ENCODE measurements around the gene BLOC1S5.

Gene BLOC1S5

GRCh38 chr6:8063761-8064637 is at the start of gene BLOC1S5:
TSS of gene BLOC1S5 (minus strand) at chr6:8064389. CDS start at chr6:8064376, 13 bp downstream.
- DNase-seq (ENCODE audit: low read depth, low spot score) = peak; percentile 89

- no peak for DNase-seq (ENCODE audit: low read depth, low spot score)
Measured at GRCh38 chr6:8113131-8113654, 49.0 kb upstream of the BLOC1S5 start.

GRCh38 chr6:8110725-8111124 is 46.5 kb upstream of the BLOC1S5 start:
- DNase-seq (ENCODE audit: low read depth, low spot score) = no peak

- no peak for DNase-seq (ENCODE audit: low read depth, low spot score)
Measured at GRCh38 chr6:8110117-8110721, 46.0 kb upstream of the BLOC1S5 start.

- no peak for DNase-seq (ENCODE audit: low read depth, low spot score)
Measured at GRCh38 chr6:8108759-8109539, 44.8 kb upstream of the BLOC1S5 start.

- no peak for DNase-seq (ENCODE audit: low read depth, low spot score)
Measured at GRCh38 chr6:8108031-8108660, 44.0 kb upstream of the BLOC1S5 start.

- DNase-seq (ENCODE audit: low read depth, low spot score) = no peak
Measured at GRCh38 chr6:8105791-8106190, 41.6 kb upstream of the BLOC1S5 start.

- no peak for DNase-seq (ENCODE audit: low read depth, low spot score)
Measured at GRCh38 chr6:8103726-8104125, 39.5 kb upstream of the BLOC1S5 start.

- peak; percentile 87 for DNase-seq (ENCODE audit: low read depth, low spot score)
Measured at GRCh38 chr6:8102122-8102958, 38.2 kb upstream of the BLOC1S5 start, which contains the start of gene EEF1E1. TSS of gene EEF1E1 (minus strand) at chr6:8102548. CDS start at chr6:8102521, 27 bp downstream.

GRCh38 chr6:8100159-8100854 is 36.1 kb upstream of the BLOC1S5 start:
- no peak for DNase-seq (ENCODE audit: low read depth, low spot score)

- no peak for DNase-seq (ENCODE audit: low read depth, low spot score)
Measured at GRCh38 chr6:8090650-8091049, 26.5 kb upstream of the BLOC1S5 start.

- no peak for DNase-seq (ENCODE audit: low read depth, low spot score)
Measured at GRCh38 chr6:8088886-8089285, 24.7 kb upstream of the BLOC1S5 start.

- no peak for DNase-seq (ENCODE audit: low read depth, low spot score)
Measured at GRCh38 chr6:8087870-8088754, 23.9 kb upstream of the BLOC1S5 start.

GRCh38 chr6:8086755-8087306 is 22.6 kb upstream of the BLOC1S5 start:
- no peak for DNase-seq (ENCODE audit: low read depth, low spot score)

- no peak for DNase-seq (ENCODE audit: low read depth, low spot score)
Measured at GRCh38 chr6:8085053-8085511, 20.9 kb upstream of the BLOC1S5 start.

GRCh38 chr6:8084586-8084985 is 20.4 kb upstream of the BLOC1S5 start:
- DNase-seq (ENCODE audit: low read depth, low spot score) = no peak

- DNase-seq (ENCODE audit: low read depth, low spot score) = no peak
Measured at GRCh38 chr6:8082954-8083858, 19.0 kb upstream of the BLOC1S5 start.

All from iPS DF 19.7 (cell line).